Neuron (in vitro differentiated cells): ENCODE data around the gene ZNF813.
A peak's percentile ranks its signal among the peaks of the same experiment; 100 is the strongest.

Experiments
- H2AFZ ChIP-seq: one replicate; pipeline ENCODE4 v1.6.1; 2013; ENCODE audit warnings: low read depth, mild to moderate bottlenecking, inconsistent platforms, low read length, moderate library complexity
- H3K27me3 ChIP-seq: one replicate; pipeline ENCODE4 v1.6.1; 2013; ENCODE audit warnings: low read length; ENCODE audit not compliant: insufficient read depth
- H3K36me3 ChIP-seq: one replicate; pipeline ENCODE4 v1.6.1; 2013; ENCODE audit warnings: low read length; ENCODE audit not compliant: insufficient read depth
- H3K4me1 ChIP-seq: one replicate; pipeline ENCODE4 v1.6.1; 2013; ENCODE audit warnings: low read length; ENCODE audit not compliant: insufficient read depth
- H3K4me3 ChIP-seq: 2 replicates; pipeline ENCODE4 v1.5.1; 2013; ENCODE audit warnings: mild to moderate bottlenecking, low read length, moderate library complexity
- H3K9me3 ChIP-seq: one replicate; pipeline ENCODE4 v1.6.1; 2013; ENCODE audit warnings: low read length

ZNF813 gene

DNA sequence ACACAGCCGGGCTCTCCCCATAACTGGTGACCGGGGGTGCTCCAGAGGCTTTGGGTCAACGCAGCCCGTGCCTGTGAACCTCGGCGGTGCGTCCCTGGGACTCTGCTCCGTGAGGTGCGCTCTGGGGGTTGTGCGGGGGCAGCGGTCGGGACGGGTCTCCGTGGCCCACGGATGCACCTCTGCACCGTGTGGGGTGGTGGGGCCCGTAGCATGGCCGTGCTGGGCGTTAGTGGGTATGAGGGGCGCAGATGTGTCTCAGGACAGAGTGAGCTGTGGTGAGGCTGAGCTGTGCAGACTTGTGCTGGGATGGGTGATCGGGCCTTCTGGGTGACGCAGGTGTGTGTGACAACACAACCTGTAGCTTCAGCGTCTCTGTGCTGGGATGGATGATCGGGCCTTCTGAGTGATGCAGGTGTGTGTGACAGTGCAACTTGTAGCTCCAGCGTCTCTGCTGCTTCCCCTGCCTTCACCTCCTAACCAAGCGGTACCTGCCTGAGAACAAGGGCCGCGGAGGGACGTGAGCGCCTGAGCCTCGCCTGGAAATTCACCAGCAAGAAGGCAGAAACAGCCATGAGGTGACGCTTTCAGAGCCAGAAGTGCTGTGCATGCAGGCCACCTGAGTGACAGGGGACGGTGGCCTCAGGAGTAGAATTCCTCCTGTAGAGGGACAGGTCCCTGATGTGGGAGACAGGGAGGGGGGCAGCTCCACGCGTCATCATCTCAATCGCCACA, 71.0 kb downstream of the ZNF813 start:
- Histone ChIP-seq H3K4me1 (no peaks in the 10 kb centered on the region), H3K9me3 (no peaks in the 10 kb centered on the region), H2AFZ (peak overlapping the region; percentile 75), H3K4me3 (peak overlapping the region; percentile 59), H3K36me3 (peaks cover 10% of the 10 kb centered on the region), H3K27me3 (no peaks in the 10 kb centered on the region)

DNA sequence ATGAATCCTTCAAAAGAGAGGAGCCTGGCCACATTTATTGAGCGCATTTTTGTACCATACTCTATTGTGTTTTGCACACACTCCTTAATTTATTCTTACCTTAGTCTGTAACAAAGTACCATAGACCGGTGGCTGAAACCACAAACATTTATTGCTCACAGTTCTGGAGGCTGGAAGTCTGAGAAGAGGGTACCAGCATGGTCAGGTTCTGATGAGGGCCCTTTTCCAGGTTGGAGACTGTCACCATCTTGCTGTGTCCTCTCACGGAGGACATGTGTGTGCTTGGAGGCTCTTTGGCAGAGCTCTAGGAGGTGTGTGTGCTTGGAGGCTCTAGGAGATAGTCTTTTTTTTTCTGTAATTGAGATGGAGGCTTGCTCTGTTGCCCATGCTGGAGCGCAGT, 72.6 kb downstream of the ZNF813 start:
- no peaks in the 10 kb centered on the region for H3K9me3 ChIP-seq
- no peak overlapping the region for H2AFZ ChIP-seq
- no peaks in the 10 kb centered on the region for H3K4me1 ChIP-seq
- no peak overlapping the region for H3K4me3 ChIP-seq
- no peaks in the 10 kb centered on the region for H3K27me3 ChIP-seq
- H3K36me3 ChIP-seq: peaks cover 10% of the 10 kb centered on the region

DNA sequence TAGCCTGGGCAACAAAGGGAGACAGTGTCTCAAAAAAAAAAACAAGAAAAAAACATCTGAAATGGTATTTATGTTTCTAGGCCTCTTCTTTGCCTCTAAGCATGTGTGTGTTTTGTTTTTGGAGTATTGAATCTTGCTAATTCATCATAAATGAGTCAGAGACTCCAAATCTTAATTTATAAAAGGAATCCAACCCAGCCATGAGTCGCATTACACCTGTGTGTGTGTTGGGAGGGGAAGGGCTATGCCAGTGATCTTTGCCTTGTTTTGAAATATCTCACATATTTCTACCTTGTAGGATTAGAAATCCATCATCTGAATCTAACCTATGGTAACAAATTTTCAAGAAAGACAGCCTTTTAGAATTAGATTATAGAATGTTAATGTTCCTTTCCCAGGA, 74.4 kb downstream of the ZNF813 start:
- H3K36me3 ChIP-seq: peaks cover 13% of the 10 kb centered on the region
- H3K27me3 ChIP-seq: no peaks in the 10 kb centered on the region
- H2AFZ ChIP-seq: no peak overlapping the region
- H3K9me3 ChIP-seq: no peaks in the 10 kb centered on the region
- H3K4me3 ChIP-seq: no peak overlapping the region
- H3K4me1 ChIP-seq: no peaks in the 10 kb centered on the region

DNA sequence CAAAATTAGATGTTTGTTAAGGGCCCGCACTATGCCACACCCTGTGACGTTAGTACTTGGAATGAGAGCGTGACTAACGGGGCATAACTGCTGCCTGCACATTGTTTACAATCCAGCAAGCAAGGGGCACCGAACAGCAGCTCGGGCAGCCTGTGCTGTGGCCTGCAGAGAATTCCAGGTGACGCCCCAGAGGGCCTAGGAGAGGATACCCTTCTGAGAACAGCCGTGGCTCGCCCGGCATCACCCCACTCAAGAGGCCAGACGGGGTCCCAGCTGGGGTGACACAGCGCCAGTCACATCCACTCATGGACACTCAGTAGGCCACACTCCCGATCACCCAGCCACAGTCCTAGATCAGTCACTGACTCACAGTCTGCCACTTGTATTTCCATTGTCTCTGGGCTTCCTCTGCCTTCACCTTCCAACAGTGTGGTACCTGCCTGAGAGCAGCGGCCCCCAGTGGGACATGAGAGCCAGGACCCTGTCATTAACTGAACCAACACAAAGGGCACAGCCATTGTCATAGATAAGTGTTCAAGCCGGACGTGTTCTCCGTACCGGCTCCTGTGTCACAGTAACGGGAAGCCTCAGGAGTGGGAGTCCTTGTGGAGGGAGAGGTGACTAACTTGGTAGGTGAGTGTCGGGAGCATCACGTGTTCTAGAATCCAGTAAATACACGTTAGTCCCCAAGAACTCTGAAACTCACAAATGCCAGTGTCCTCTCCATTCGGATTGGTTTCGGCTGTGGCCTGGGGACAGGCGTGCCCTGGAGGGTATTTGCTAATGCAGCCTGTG, 77.9 kb downstream of the ZNF813 start:
- Histone ChIP-seq H3K4me1 (no peaks in the 10 kb centered on the region), H3K27me3 (no peaks in the 10 kb centered on the region), H2AFZ (no peak overlapping the region), H3K9me3 (no peaks in the 10 kb centered on the region), H3K36me3 (peaks cover 2% of the 10 kb centered on the region), H3K4me3 (no peak overlapping the region)
